HG03571 (cell line): ENCODE results near the gene SPOCK2.

Source experiments
- ATAC-seq: cut with Tn5 transposase; IDR thresholded peaks from one replicate; pipeline ENCODE4 v1.9.1; 2021; ENCODE audit not compliant: unreplicated experiment

SPOCK2 gene

DNA sequence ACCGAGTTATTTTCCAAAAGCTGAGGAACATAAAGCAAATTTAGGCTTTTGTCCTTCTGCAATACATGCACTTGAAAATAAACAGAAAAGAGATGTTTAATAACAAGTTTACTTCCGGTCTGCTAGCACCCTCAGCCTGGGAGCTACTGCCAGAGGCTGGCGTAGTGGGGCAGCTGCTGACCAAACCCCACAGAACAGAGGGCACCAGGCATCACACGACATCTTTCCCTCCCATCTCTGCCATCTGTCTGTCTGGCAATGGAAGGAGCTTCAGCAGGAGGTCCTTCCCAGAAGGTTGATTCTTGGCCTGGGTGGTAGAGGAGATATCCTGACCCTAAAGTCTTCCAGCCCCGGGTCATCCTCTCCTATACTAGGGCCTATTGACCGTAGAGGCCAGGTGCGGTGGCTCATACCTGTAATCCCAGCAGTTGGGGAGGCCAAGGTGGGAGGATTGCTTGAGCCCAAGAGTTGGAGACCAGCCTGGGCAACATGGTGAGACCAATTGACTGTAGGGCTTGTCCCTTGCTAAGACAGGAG is 76.3 kb downstream of the SPOCK2 start:
- no peak for ATAC-seq

DNA sequence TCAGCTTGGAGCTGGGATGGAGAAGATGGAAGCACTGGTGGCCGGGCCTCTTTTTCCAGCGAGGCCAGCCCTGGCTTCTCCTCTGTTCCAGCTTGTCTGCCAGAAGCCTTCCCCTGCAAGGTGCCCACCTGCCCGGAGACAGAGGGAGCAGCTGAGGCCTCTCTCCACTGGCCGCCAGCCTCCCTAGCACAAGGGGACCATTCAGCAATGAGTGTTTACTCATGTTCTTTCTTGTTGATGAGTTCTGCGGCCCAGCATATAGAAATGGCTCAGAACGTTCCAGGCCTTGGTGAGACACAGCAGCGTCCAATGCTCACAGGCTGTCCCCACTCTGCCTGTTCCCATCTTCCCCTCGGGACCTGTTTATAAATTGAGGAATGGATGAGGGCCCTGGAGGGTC is 76.9 kb downstream of the SPOCK2 start:
- ATAC-seq = no peak

DNA sequence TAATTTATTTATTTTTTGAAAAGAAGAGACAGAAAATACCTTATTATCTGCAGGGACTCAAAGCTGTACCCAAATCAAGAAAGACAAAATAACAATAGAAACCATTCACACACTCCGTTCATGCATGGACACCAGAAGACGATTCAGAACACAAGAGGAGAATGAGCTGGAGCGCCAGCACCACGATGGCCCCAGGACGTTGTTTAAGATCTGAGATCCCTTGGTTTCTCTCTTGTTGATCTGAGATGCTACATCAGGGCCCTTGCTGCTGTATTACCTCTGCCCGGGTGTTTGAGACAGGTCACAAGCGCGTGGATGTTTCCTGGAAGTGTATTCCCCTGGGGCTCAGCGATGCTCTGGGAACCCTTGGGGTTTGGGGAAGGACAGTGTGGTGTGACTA is 77.3 kb downstream of the SPOCK2 start:
- no peak for ATAC-seq

DNA sequence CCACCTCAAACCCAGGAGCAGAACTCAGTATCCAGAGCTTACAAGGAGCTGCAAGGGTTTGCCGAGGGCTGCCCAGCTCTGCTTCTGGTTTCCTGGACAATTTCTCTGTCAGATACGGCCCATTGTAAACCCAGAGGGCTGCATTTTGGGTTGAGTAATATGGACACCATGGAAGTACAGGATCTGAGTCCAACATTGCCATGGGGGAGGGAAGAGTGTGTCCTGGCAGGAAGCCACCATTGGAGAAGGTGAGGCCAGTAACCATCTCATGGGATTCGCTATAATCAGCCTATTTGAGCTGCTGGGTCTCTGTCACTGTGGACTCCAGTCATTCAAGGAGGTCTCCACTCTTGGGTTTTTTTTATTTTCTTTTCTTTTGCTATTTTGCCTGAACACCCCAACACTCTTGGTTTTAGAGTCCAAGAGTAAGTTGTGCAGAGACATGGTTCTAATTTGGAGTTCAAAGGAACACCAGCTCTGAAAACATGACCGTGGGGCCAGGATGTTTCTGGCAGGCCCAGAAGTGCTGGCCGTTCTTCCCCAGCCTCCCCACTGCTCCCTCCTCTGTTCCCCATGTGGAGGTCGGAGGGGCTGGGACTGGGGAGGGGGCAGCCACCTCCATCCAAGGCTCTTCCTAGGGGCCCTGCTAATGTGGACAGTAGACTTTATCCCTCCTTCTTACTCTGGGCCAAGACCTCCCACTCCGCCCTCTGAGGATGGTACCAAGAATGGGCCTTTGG is 77.9 kb downstream of the SPOCK2 start:
- no peak for ATAC-seq

DNA sequence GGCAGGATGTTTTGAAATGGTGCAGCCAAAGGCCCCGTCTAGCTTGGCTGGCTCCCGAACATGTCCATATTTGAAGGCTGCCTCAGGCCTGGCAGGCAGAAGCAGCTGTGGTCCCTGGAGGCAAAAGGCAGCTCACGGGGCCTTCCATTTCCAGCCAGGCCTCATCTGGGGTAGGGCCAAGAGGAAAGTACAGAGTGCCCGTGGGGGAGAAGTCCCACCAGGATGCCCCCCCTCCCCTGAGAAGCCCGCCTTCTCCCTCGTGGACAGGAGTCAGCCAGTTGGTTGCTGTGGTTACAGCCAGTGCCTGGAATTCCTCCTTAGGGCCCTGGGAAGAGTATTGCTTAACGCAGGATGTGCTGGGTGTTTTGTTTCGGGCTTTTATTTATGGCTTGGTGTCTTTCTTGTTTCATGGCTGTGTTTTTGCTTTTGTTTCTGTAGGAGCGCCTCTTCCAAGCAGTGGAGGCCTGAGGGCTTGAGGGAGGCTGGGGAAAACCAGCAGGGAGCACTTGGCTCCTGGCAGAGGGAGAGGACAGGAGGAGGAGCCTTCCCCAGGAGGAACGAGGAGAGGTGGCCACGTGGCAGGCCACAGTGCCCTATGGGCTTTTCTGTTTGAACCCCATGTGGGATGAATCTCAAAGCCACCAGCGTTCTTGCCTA is 78.8 kb downstream of the SPOCK2 start:
- no peak for ATAC-seq

DNA sequence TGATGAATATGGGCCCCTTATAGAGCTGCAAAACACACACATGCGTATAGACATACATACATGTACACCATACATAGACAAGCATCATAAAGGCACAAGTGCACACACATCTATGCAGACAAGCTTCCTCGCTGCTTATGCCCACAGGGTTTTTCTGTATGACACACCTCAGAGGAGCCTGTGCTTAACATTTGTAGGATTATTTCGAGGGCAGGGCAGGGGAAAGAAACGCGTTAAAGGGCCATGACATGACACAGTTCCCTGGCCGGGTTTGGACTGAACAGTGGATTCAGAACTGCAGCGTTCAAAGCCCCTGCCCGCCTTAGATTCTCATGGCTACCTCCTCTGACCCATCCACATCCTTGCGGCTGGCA is 79.3 kb downstream of the SPOCK2 start:
- ATAC-seq = no peak
